Measurements from ENCODE around the gene HTR1B. TPM values are rescaled to one million over a fixed set of nuclear protein-coding genes. Genes with fewer than 3 reads are reported as not detected.

HTR1B gene
- total RNA-seq, 5 donors from 2014 or later (not counting 1 experiment from before 2014, with no cell fraction given) = 0.12 TPM; not detected in 4

GRCh38 chr6:77448546-77448945 lies 14.7 kb downstream of the HTR1B start:
- H3K4me1 Mint-ChIP-seq = no peaks in the 10 kb centered on the region
- Histone ChIP-seq H3K27me3 (replicated peaks in 1 of 2; ENCODE audit: control insufficient read depth in 2 of 2, extremely low read depth in 1 of 2, insufficient read depth in 2 of 2, low read length in 1 of 2) (no peaks in the 10 kb centered on the region), H3K27ac (ENCODE audit: low read length) (no peak overlapping the region), H3K9me3 (no peaks in the 10 kb centered on the region), H3K36me3 (ENCODE audit: control insufficient read depth in 2 of 2, extremely low read depth in 1 of 2, insufficient read depth in 1 of 2, low read length in 1 of 2) (no peaks in the 10 kb centered on the region), H3K4me1 (ENCODE audit: control insufficient read depth in 1 of 2, extremely low read depth in 1 of 2, insufficient read depth in 2 of 2, low read length in 2 of 2) (no peaks in the 10 kb centered on the region), H3K4me3 (ENCODE audit: control insufficient read depth in 1 of 2, extremely low read depth in 1 of 2, low read length in 1 of 2) (no peak overlapping the region)
- POLR2A ChIA-PET = no interaction called here
- CTCF ChIA-PET = interaction anchor here in 1 of 2 donors (0.8 kb wide), 1 partner anchor 9 kb away, joined by 3 read pairs; no protein-coding TSS in a partner anchor
- H3K27me3 Mint-ChIP-seq = no peaks in the 10 kb centered on the region
- no peak overlapping the region for H3K4me3 Mint-ChIP-seq
- no peak for ATAC-seq (replicated peaks in 1 of 4)
- H3K9me3 Mint-ChIP-seq = peaks cover 0 to 3% (median 0%) of the 10 kb centered on the region in 3 donors
- no CpG with 5 or more reads among the region's 3 CpGs for WGBS (ENCODE audit: insufficient coverage)
- DNase-seq = no peak
- H3K27ac Mint-ChIP-seq = no peak overlapping the region
- no peaks in the 10 kb centered on the region for H3K36me3 Mint-ChIP-seq

GRCh38 chr6:77447254-77447653 lies 16.0 kb downstream of the HTR1B start:
- Mint-ChIP-seq H3K4me1 (no peaks in the 10 kb centered on the region), H3K9me3 (peaks cover 0 to 3% (median 0%) of the 10 kb centered on the region in 3 donors), H3K36me3 (no peaks in the 10 kb centered on the region), H3K4me3 (no peak overlapping the region), H3K27me3 (no peaks in the 10 kb centered on the region), H3K27ac (no peak overlapping the region)
- CTCF ChIA-PET = no interaction called here
- no peaks in the 10 kb centered on the region for H3K27me3 ChIP-seq (replicated peaks in 1 of 2; ENCODE audit: control insufficient read depth in 2 of 2, extremely low read depth in 1 of 2, insufficient read depth in 2 of 2, low read length in 1 of 2)
- ATAC-seq (replicated peaks in 1 of 4) = no peak
- no peak overlapping the region for H3K27ac ChIP-seq (ENCODE audit: low read length)
- no peaks in the 10 kb centered on the region for H3K9me3 ChIP-seq
- no peak overlapping the region for H3K4me3 ChIP-seq (ENCODE audit: control insufficient read depth in 1 of 2, extremely low read depth in 1 of 2, low read length in 1 of 2)
- no CpG with 5 or more reads among the region's 1 CpG for WGBS (ENCODE audit: insufficient coverage)
- H3K36me3 ChIP-seq (ENCODE audit: control insufficient read depth in 2 of 2, extremely low read depth in 1 of 2, insufficient read depth in 1 of 2, low read length in 1 of 2) = no peaks in the 10 kb centered on the region
- POLR2A ChIA-PET = no interaction called here
- DNase-seq = no peak
- H3K4me1 ChIP-seq (ENCODE audit: control insufficient read depth in 1 of 2, extremely low read depth in 1 of 2, insufficient read depth in 2 of 2, low read length in 2 of 2) = no peaks in the 10 kb centered on the region

- Histone ChIP-seq H3K4me3 (ENCODE audit: control insufficient read depth in 1 of 2, extremely low read depth in 1 of 2, low read length in 1 of 2) (no peak overlapping the region), H3K27ac (ENCODE audit: low read length) (no peak overlapping the region), H3K4me1 (ENCODE audit: control insufficient read depth in 1 of 2, extremely low read depth in 1 of 2, insufficient read depth in 2 of 2, low read length in 2 of 2) (no peaks in the 10 kb centered on the region), H3K27me3 (replicated peaks in 1 of 2; ENCODE audit: control insufficient read depth in 2 of 2, extremely low read depth in 1 of 2, insufficient read depth in 2 of 2, low read length in 1 of 2) (no peaks in the 10 kb centered on the region), H3K9me3 (no peaks in the 10 kb centered on the region), H3K36me3 (ENCODE audit: control insufficient read depth in 2 of 2, extremely low read depth in 1 of 2, insufficient read depth in 1 of 2, low read length in 1 of 2) (no peaks in the 10 kb centered on the region)
- ChIA-PET CTCF (no interaction called here), POLR2A (no interaction called here)
- ATAC-seq (replicated peaks in 1 of 4) = no peak
- DNase-seq = no peak
- Mint-ChIP-seq H3K27ac (no peak overlapping the region), H3K4me1 (no peaks in the 10 kb centered on the region), H3K36me3 (no peaks in the 10 kb centered on the region), H3K4me3 (no peak overlapping the region), H3K27me3 (no peaks in the 10 kb centered on the region), H3K9me3 (peaks cover 0 to 3% (median 0%) of the 10 kb centered on the region in 3 donors)
- no CpG with 5 or more reads among the region's 1 CpG for WGBS (ENCODE audit: insufficient coverage)
Measured at GRCh38 chr6:77446249-77446648, 17.0 kb downstream of the HTR1B start.

- no peak overlapping the region for H3K27ac Mint-ChIP-seq
- WGBS (ENCODE audit: insufficient coverage) = no CpG with 5 or more reads among the region's 2 CpGs
- H3K27ac ChIP-seq (ENCODE audit: low read length) = no peak overlapping the region
- no peak for DNase-seq
- H3K4me1 Mint-ChIP-seq = no peaks in the 10 kb centered on the region
- no peaks in the 10 kb centered on the region for H3K4me1 ChIP-seq (ENCODE audit: control insufficient read depth in 1 of 2, extremely low read depth in 1 of 2, insufficient read depth in 2 of 2, low read length in 2 of 2)
- H3K27me3 ChIP-seq (replicated peaks in 1 of 2; ENCODE audit: control insufficient read depth in 2 of 2, extremely low read depth in 1 of 2, insufficient read depth in 2 of 2, low read length in 1 of 2) = no peaks in the 10 kb centered on the region
- H3K36me3 Mint-ChIP-seq = no peaks in the 10 kb centered on the region
- no peaks in the 10 kb centered on the region for H3K36me3 ChIP-seq (ENCODE audit: control insufficient read depth in 2 of 2, extremely low read depth in 1 of 2, insufficient read depth in 1 of 2, low read length in 1 of 2)
- no peak for ATAC-seq (replicated peaks in 1 of 4)
- ChIA-PET CTCF (no interaction called here), POLR2A (no interaction called here)
- peaks cover 0 to 3% (median 0%) of the 10 kb centered on the region in 3 donors for H3K9me3 Mint-ChIP-seq
- no peaks in the 10 kb centered on the region for H3K9me3 ChIP-seq
- no peaks in the 10 kb centered on the region for H3K27me3 Mint-ChIP-seq
- no peak overlapping the region for H3K4me3 Mint-ChIP-seq
- no peak overlapping the region for H3K4me3 ChIP-seq (ENCODE audit: control insufficient read depth in 1 of 2, extremely low read depth in 1 of 2, low read length in 1 of 2)
Measured at GRCh38 chr6:77445214-77445613, 18.1 kb downstream of the HTR1B start.

GRCh38 chr6:77440206-77440976 lies 22.9 kb downstream of the HTR1B start:
- DNase-seq = no peak
- WGBS (ENCODE audit: insufficient coverage) = 63% methylated on average over 1 of the region's 3 CpGs
- Mint-ChIP-seq H3K9me3 (no peaks in the 10 kb centered on the region), H3K4me3 (no peak overlapping the region), H3K4me1 (no peaks in the 10 kb centered on the region), H3K36me3 (no peaks in the 10 kb centered on the region), H3K27ac (no peak overlapping the region), H3K27me3 (no peaks in the 10 kb centered on the region)
- Histone ChIP-seq H3K4me3 (ENCODE audit: control insufficient read depth in 1 of 2, extremely low read depth in 1 of 2, low read length in 1 of 2) (no peak overlapping the region), H3K4me1 (ENCODE audit: control insufficient read depth in 1 of 2, extremely low read depth in 1 of 2, insufficient read depth in 2 of 2, low read length in 2 of 2) (no peaks in the 10 kb centered on the region), H3K36me3 (ENCODE audit: control insufficient read depth in 2 of 2, extremely low read depth in 1 of 2, insufficient read depth in 1 of 2, low read length in 1 of 2) (no peaks in the 10 kb centered on the region), H3K27me3 (replicated peaks in 1 of 2; ENCODE audit: control insufficient read depth in 2 of 2, extremely low read depth in 1 of 2, insufficient read depth in 2 of 2, low read length in 1 of 2) (no peaks in the 10 kb centered on the region), H3K27ac (ENCODE audit: low read length) (no peak overlapping the region), H3K9me3 (no peaks in the 10 kb centered on the region)
- ChIA-PET POLR2A (no interaction called here), CTCF (no interaction called here)
- no peak for ATAC-seq (replicated peaks in 1 of 4)

- Histone ChIP-seq H3K36me3 (ENCODE audit: control insufficient read depth in 2 of 2, extremely low read depth in 1 of 2, insufficient read depth in 1 of 2, low read length in 1 of 2) (no peaks in the 10 kb centered on the region), H3K9me3 (no peaks in the 10 kb centered on the region), H3K27ac (ENCODE audit: low read length) (no peak overlapping the region), H3K4me3 (ENCODE audit: control insufficient read depth in 1 of 2, extremely low read depth in 1 of 2, low read length in 1 of 2) (no peak overlapping the region), H3K4me1 (ENCODE audit: control insufficient read depth in 1 of 2, extremely low read depth in 1 of 2, insufficient read depth in 2 of 2, low read length in 2 of 2) (no peaks in the 10 kb centered on the region), H3K27me3 (replicated peaks in 1 of 2; ENCODE audit: control insufficient read depth in 2 of 2, extremely low read depth in 1 of 2, insufficient read depth in 2 of 2, low read length in 1 of 2) (no peaks in the 10 kb centered on the region)
- Mint-ChIP-seq H3K9me3 (peaks cover 0 to 12% (median 3%) of the 10 kb centered on the region in 3 donors), H3K4me1 (no peaks in the 10 kb centered on the region), H3K4me3 (no peak overlapping the region), H3K27ac (no peak overlapping the region), H3K27me3 (no peaks in the 10 kb centered on the region), H3K36me3 (no peaks in the 10 kb centered on the region)
- WGBS (ENCODE audit: insufficient coverage) = no CpG with 5 or more reads among the region's 4 CpGs
- ChIA-PET CTCF (no interaction called here), POLR2A (no interaction called here)
- DNase-seq (no peak), ATAC-seq (replicated peaks in 1 of 4) (no peak)
Measured at GRCh38 chr6:77433888-77434287, 29.4 kb downstream of the HTR1B start.
